ENCODE data around the gene MED26. TPM values are rescaled to one million over a fixed set of nuclear protein-coding genes. Genes with fewer than 3 reads are reported as not detected.
"Not testable (repeated sequence)": the region's sequence is repeated elsewhere in the genome, so short reads cannot be mapped to it uniquely, and the experiment has no call there.

MED26 gene
- total and polyA plus RNA-seq, 5 donors = 4.5 to 6.1 (median 5.4) TPM

GRCh38 chr19:16661480-16662034, 33.6 kb upstream of the MED26 start:
- peak; percentile 56 to 80 (median 75) for DNase-seq
- Histone ChIP-seq H3K27me3 (ENCODE audit: control insufficient read depth, insufficient read depth) (no peaks in the 10 kb centered on the region), H3K9me3 (ENCODE audit: control insufficient read depth, low read length) (no peaks in the 10 kb centered on the region), H3K27ac (ENCODE audit: low read length) (peak overlapping the region; percentile 49), H3K4me1 (ENCODE audit: control insufficient read depth, insufficient read depth, low read length) (peaks cover 2% of the 10 kb centered on the region), H3K4me3 (ENCODE audit: low read length) (peak overlapping the region; percentile 73)
- 2% methylated on average over 31 of the region's 31 CpGs for WGBS
- ATAC-seq = no peak
- intact Hi-C loops (cut with DNase I) = no loop called here

GRCh38 chr19:16660763-16661479, 32.9 kb upstream of the MED26 start, which contains the start of gene TMEM38A:
Gene TMEM38A, plus strand, starts transcription at chr19:16661139. Its CDS starts 79 bp downstream, at chr19:16661218.
- DNase-seq (peak; percentile 51 to 84 (median 81)), ATAC-seq (peak; percentile 55 to 57)
- WGBS = under 1% methylated on average over 76 of the region's 76 CpGs
- Histone ChIP-seq H3K27me3 (ENCODE audit: control insufficient read depth, insufficient read depth) (no peaks in the 10 kb centered on the region), H3K4me3 (ENCODE audit: low read length) (peak within 1 kb of the TSS; percentile 73), H3K27ac (ENCODE audit: low read length) (peak within 1 kb of the TSS; percentile 89), H3K4me1 (ENCODE audit: control insufficient read depth, insufficient read depth, low read length) (peaks cover 2% of the 10 kb centered on the region), H3K9me3 (ENCODE audit: control insufficient read depth, low read length) (no peaks in the 10 kb centered on the region)
- intact Hi-C loops (cut with DNase I) = no loop called here

DNA sequence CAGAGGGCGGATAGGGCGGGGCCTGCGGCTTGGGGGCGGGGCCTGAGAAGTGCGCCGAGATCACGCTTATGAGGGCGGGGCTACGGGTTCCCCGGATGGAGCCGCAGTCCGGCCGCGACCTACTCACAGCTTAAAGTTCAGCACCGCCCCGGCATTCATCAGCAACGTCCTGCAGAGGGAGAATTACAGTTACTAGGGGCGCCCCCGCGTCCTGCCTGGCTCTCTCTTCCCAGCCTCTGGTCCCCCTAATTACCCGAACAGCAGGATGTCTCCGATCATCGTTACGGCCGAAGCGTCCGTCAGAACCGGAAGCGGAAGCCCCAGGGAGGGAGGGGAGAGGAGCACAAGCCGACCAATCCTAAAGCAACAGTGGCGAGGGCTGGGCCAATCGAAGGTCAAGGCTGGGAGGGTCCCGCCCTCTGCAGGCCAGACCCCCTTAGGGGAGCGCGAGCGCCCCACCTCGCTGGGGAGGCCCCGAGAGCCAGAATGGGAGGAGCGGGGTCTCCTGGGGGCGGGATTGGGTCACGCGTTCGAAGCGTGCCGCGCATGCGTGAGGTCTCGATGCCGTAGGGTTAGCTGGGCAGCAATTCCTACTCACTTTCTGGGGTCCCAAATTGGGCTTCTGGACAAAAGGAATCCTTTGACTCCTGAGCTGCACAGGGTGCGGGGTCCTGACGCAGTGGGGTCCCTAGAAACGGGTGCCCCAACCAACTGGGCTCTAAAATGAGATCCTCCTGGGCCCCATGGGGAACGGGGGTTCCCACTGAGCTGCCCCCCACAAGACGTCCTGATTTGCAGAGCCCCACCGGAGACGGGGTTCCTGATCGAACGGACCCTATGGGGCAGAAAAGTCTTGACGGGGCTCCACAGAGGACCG, 32.1 kb upstream of the MED26 start, which contains the start of gene SMIM7:
SMIM7 (minus strand) TSS at position 313 of the 877 bp plus-strand sequence; CDS start at position 279, 34 bp downstream.
- Histone ChIP-seq H3K27ac (ENCODE audit: low read length) (peak within 1 kb of the TSS; percentile 89), H3K9me3 (ENCODE audit: control insufficient read depth, low read length) (no peaks in the 10 kb centered on the region), H3K4me1 (ENCODE audit: control insufficient read depth, insufficient read depth, low read length) (peaks cover 2% of the 10 kb centered on the region), H3K27me3 (ENCODE audit: control insufficient read depth, insufficient read depth) (no peaks in the 10 kb centered on the region), H3K4me3 (ENCODE audit: low read length) (peak within 1 kb of the TSS; percentile 73)
- ATAC-seq (peak; percentile 98 to 99), DNase-seq (peak; percentile 99)
- under 1% methylated on average over 60 of the region's 60 CpGs for WGBS
- intact Hi-C loops (cut with DNase I) = no loop called here

GRCh38 chr19:16659464-16659831, 31.4 kb upstream of the MED26 start:
- DNase-seq (no peak), ATAC-seq (no peak)
- intact Hi-C loops (cut with DNase I) = no loop called here
- Histone ChIP-seq H3K9me3 (ENCODE audit: control insufficient read depth, low read length) (no peaks in the 10 kb centered on the region), H3K4me1 (ENCODE audit: control insufficient read depth, insufficient read depth, low read length) (peaks cover 2% of the 10 kb centered on the region), H3K27me3 (ENCODE audit: control insufficient read depth, insufficient read depth) (no peaks in the 10 kb centered on the region), H3K4me3 (ENCODE audit: low read length) (peak overlapping the region; percentile 66), H3K27ac (ENCODE audit: low read length) (no peak overlapping the region)
- WGBS = 1% methylated on average over 14 of the region's 14 CpGs

- DNase-seq (no peak), ATAC-seq (no peak)
- Histone ChIP-seq H3K4me1 (ENCODE audit: control insufficient read depth, insufficient read depth, low read length) (peaks cover 2% of the 10 kb centered on the region), H3K9me3 (ENCODE audit: control insufficient read depth, low read length) (no peaks in the 10 kb centered on the region), H3K27me3 (ENCODE audit: control insufficient read depth, insufficient read depth) (no peaks in the 10 kb centered on the region), H3K27ac (ENCODE audit: low read length) (no peak overlapping the region), H3K4me3 (ENCODE audit: low read length) (no peak overlapping the region)
- 88% methylated on average over 5 of the region's 5 CpGs for WGBS
- intact Hi-C loops (cut with DNase I) = no loop called here
These were observed 29.4 kb upstream of the MED26 start for GRCh38 chr19:16657384-16657783.

GRCh38 chr19:16655727-16656126, 27.7 kb upstream of the MED26 start:
- ATAC-seq (no peak), DNase-seq (no peak)
- peaks cover 2% of the 10 kb centered on the region for H3K4me1 ChIP-seq (ENCODE audit: control insufficient read depth, insufficient read depth, low read length)
- H3K4me3 ChIP-seq (ENCODE audit: low read length) = no peak overlapping the region
- no peaks in the 10 kb centered on the region for H3K9me3 ChIP-seq (ENCODE audit: control insufficient read depth, low read length)
- WGBS = 77% methylated on average over 11 of the region's 11 CpGs
- intact Hi-C loops (cut with DNase I) = no loop called here
- H3K27ac ChIP-seq (ENCODE audit: low read length) = no peak overlapping the region
- no peaks in the 10 kb centered on the region for H3K27me3 ChIP-seq (ENCODE audit: control insufficient read depth, insufficient read depth)

DNA sequence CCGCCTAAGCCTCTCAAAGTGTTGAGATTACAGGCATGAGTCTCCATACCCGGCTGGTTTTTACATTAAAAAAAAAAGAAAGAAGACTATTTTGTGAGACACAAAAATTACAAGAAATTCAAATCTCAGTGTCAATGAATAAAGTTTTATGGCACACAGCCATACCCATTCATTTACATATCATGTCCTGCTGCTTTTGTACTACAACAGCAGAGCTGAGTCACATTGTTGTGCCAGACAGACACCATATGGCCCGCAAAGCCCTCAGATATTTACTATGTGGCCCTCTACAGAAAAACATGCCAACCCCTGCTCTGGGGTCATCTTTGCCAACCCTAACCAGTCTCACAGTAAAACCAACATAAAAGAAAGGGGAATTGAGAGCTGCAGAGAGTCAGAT, 26.6 kb upstream of the MED26 start:
- intact Hi-C loops (cut with DNase I) = no loop called here
- no peak for DNase-seq
- H3K4me1 ChIP-seq (ENCODE audit: control insufficient read depth, insufficient read depth, low read length) = peaks cover 2% of the 10 kb centered on the region
- no peak overlapping the region for H3K4me3 ChIP-seq (ENCODE audit: low read length)
- WGBS = 91% methylated on average over 3 of the region's 3 CpGs
- no peaks in the 10 kb centered on the region for H3K9me3 ChIP-seq (ENCODE audit: control insufficient read depth, low read length)
- no peaks in the 10 kb centered on the region for H3K27me3 ChIP-seq (ENCODE audit: control insufficient read depth, insufficient read depth)
- H3K27ac ChIP-seq (ENCODE audit: low read length) = no peak overlapping the region
- ATAC-seq = no peak

DNA sequence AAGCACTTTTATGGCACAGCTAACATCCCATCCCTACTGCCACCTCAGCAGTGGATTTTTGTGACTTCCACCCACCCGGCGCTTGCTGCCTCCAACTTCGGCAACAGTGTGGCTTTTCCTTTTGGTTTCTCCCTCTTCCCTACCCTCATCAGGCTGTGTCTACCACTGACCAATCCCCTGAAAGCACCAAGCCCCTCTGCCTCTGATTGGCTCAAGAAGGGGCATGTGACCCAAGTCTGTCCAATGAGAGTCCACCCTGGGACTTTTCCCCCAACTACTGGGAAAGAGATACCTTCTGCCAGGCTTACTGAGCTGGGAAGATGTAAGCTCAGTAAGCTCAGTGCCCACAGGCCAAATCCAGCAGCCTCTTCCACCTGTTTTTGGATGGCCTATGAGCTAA, 26.1 kb upstream of the MED26 start:
- peaks cover 2% of the 10 kb centered on the region for H3K4me1 ChIP-seq (ENCODE audit: control insufficient read depth, insufficient read depth, low read length)
- H3K4me3 ChIP-seq (ENCODE audit: low read length) = no peak overlapping the region
- H3K27ac ChIP-seq (ENCODE audit: low read length) = no peak overlapping the region
- no peak for ATAC-seq
- no peak for DNase-seq
- WGBS = 93% methylated on average over 3 of the region's 3 CpGs
- intact Hi-C loops (cut with DNase I) = no loop called here
- no peaks in the 10 kb centered on the region for H3K27me3 ChIP-seq (ENCODE audit: control insufficient read depth, insufficient read depth)
- no peaks in the 10 kb centered on the region for H3K9me3 ChIP-seq (ENCODE audit: control insufficient read depth, low read length)

DNA sequence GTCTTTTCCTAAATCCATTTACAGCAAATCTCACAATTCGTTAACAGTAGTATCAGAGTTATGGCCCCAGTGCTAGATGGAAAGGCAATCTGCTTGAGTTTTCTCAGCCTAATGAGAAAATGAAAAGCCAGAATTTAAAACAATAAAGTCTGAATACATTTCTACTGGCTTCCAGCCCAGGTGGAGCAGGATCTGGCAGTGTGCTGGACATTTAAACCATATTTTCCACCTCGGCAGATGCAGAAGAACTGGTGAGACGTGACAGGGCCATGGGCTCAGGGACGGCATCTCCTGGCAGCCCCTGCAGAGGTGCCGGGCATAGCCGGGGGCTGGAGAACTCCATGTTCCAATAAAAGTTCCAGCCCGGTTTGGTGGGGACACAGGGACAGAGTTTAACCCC, 24.9 kb upstream of the MED26 start:
- no peak overlapping the region for H3K4me3 ChIP-seq (ENCODE audit: low read length)
- H3K27ac ChIP-seq (ENCODE audit: low read length) = no peak overlapping the region
- H3K9me3 ChIP-seq (ENCODE audit: control insufficient read depth, low read length) = no peaks in the 10 kb centered on the region
- intact Hi-C loops (cut with DNase I) = no loop called here
- no peak for DNase-seq
- 64% methylated on average over 7 of the region's 7 CpGs for WGBS
- H3K27me3 ChIP-seq (ENCODE audit: control insufficient read depth, insufficient read depth) = no peaks in the 10 kb centered on the region
- H3K4me1 ChIP-seq (ENCODE audit: control insufficient read depth, insufficient read depth, low read length) = no peaks in the 10 kb centered on the region
- no peak for ATAC-seq

DNA sequence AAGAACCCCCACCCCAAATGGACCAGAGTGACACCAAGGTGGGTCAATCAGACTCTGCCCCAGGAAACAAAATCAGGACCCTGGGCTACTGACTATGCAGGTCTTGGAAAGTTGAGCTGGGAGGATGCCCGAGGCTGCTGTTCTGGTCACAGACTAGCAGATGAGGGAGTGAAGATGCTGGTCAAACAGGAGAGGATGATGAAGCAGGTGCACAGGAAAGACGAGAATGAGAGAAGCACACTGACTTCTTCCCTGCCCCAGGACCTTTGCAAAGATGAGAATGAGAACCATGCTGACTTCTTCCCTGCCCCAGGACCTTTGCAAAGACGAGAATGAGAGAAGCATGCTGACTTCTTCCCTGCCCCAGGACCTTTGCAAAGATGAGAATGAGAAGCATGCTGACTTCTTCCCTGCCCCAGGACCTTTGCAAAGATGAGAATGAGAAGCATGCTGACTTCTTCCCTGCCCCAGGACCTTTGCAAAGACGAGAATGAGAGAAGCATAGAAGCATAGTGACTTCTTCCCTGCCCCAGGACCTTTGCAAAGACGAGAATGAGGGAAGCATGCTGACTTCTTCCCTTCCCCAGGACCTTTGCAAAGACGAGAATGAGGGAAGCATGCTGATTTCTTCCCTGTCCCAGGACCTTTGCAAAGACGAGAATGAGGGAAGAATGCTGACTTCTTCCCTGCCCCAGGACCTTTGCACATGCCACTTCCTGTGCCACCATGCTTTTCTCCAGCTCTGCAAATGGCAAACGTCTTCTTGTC, 23.6 kb upstream of the MED26 start:
- ATAC-seq; H3K4me3 ChIP-seq (ENCODE audit: low read length); H3K27ac ChIP-seq (ENCODE audit: low read length); intact Hi-C loops (cut with DNase I); H3K9me3 ChIP-seq (ENCODE audit: control insufficient read depth, low read length); H3K27me3 ChIP-seq (ENCODE audit: control insufficient read depth, insufficient read depth); H3K4me1 ChIP-seq (ENCODE audit: control insufficient read depth, insufficient read depth, low read length); DNase-seq: not testable (repeated sequence)
- 92% methylated on average over 8 of the region's 8 CpGs for WGBS
